GM12892 (cell line): ENCODE data around the gene THOP1. TPM values are rescaled to one million over a fixed set of nuclear protein-coding genes. Genes with fewer than 3 reads are reported as not detected.

ENCODE experiments used
- DNase-seq: peaks from one replicate; pipeline ENCODE4 v3.0.0; 2011; ENCODE audit not compliant: insufficient read length
- FAIRE-seq: peaks from 2 replicates; lab custom pipeline; 2011; peaks lifted over from hg19 to GRCh38; lab: Jason Lieb, UNC
- POLR2A ChIP-seq: IDR thresholded peaks from 2 replicates; pipeline ENCODE4 v1.6.1; 2011; ENCODE audit warnings: low read depth, low read length, control low read depth
- POLR2AphosphoS5 ChIP-seq: IDR thresholded peaks from 2 replicates; pipeline ENCODE4 v1.6.1; 2011; ENCODE audit warnings: low read depth, low read length, control low read depth
- TAF1 ChIP-seq: IDR thresholded peaks from 2 replicates; pipeline ENCODE4 v1.6.1; 2011; ENCODE audit warnings: low read depth, mild to moderate bottlenecking, control low read depth, low read length, borderline replicate concordance
- polyA plus RNA-seq: library from polyadenylated mRNA; unstranded; fragments of >200 nt; gene quantifications from one replicate; pipeline ENCODE4 v1.2.1, GENCODE V29; 2012; ENCODE audit warnings: missing spikeins, inconsistent platforms; ENCODE audit not compliant: missing spikeins

Gene THOP1
- polyA plus RNA-seq, result 82.9 TPM

DNA sequence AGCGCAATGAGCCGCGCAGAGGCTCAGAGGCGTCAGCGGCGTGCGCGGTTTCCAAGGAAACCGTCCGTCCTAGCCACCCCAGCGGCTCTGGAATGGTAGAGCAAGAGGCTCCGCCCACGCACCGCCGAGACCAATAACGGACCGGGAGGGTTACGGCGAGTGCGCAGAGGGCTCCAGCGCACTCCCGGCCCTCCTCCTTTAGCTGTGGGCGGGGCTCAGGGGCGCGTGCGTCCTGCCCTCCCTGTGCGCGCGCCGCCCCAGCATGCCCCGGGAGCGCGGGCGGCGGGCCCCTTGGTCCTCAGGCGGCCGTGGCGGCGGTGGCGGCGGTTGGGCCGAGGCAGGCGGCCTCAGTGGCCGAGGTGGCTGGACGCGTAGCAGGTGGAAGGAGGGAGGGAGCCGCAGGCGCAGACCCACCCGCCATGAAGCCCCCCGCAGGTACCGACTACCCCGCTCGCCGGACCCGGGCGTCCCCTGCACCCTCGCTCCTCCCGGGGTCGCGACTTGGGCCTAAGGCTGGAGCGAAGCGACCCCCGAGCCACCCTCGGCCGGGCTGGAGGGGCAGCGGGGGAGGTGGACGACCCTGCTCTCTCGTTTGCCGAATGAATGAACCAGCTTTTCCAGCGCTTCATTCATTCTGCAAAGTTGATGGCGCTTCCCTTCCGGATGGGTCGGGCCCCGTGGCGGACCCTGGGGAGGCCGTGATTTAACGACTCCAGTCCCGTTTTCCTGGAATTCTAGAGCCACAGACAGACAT is at the start of gene THOP1:
TSS of gene THOP1 (plus strand) at position 260 of the 754 bp plus-strand sequence. CDS start at position 420, 160 bp downstream.
- TF ChIP-seq POLR2AphosphoS5 (peak; percentile 80), POLR2A (peak; percentile 89), TAF1 (peak; percentile 73)
- DNase-seq, result peak; percentile 91
- FAIRE-seq, result peak; percentile 90

DNA sequence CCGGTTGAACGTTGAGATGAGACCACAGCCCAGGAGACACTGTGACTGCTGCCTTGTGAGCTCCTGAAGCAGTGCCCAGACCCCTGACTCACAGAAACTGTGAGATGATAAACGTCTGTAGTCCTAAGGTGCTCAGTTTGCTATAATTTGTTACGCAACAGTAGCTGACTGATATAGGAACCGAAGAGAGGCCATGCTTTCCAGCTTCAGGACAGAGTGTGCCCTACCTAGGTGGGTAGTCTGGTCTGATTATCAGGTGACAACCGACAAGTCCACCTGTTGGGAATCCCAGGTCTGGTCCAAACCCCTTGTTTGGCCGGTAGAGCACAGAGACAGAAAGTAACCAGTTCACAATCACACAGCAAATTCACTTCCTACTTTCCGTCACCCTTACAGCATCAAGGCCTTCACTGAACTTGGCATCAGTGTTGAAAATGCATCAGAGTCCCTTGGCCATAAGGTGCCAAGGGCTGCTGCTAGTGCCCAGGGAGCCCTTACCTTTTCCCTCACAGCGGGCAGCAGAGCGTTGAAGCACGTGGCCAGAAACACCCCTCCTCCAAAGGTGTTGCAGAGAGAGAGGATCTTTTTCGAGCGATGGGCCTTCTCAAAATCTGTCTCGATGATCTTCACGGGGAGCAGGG is 48.6 kb upstream of the THOP1 start:
- FAIRE-seq (no peak), DNase-seq (no peak)
- TF ChIP-seq POLR2AphosphoS5 (no peak), TAF1 (no peak), POLR2A (no peak)

DNA sequence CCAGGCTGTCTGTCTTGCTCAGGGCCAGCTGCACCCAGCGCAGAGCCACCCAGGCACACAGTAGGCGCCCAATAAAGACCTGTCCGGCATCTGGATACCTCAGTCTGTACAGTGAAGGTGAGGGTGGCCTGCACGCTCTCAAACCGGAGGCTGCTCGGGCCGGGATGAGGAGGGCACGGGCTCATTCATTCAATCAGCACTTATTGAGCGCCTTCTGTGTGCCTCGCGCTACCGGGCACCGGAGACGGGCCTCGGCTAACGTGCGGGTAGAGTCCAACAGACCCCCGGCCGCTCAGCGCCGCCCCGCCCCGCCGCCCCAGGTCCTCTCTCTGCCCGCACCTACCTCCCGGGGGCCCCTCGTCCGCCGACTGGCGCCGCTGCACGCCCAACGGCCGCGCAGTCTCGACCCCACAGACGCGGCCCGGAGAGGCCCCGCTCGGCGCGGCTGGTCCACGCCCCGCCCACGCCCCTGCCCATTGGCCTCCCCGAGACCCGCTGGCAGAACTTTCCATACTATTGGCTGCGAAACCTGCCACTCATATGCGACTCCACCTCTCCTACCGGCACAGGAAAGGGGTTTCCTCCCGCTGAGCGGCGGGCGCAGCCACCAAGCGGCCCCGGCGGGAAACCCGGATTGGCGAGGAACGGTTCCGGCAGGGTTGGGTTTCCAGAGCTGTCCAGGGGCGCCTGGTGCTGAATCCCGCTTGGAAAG is 45.5 kb upstream of the THOP1 start, which contains the start of gene SLC39A3:
TSS of gene SLC39A3 (minus strand) at position 416 of the 712 bp plus-strand sequence. CDS start 2,760 bp downstream, outside the sequence.
- DNase-seq (peak; percentile 100), FAIRE-seq (peak; percentile 99)
- TF ChIP-seq POLR2A, result peak; percentile 39; the same call in 1 of the 2 replicates
- no peak for TF ChIP-seq TAF1

DNA sequence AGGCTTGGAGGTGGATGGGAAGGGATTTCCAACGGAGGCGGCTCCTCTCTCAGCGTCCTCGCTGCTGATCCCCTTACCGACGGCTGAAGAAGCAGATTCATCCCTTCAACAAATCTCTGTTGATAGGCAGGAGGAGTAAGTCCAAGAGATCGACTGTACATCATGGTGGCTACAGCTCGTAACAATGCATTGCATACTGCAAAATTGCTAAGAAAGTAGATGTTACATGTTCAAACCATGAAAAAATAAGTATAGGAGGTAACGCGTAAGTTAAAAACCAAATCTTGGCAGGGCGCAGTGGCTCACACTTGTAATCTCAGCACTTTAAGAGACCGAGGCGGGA is 45.0 kb upstream of the THOP1 start:
- FAIRE-seq (no peak), DNase-seq (no peak)
- TF ChIP-seq TAF1, result no peak
- TF ChIP-seq POLR2A, result no peak
- TF ChIP-seq POLR2AphosphoS5, result no peak

DNA sequence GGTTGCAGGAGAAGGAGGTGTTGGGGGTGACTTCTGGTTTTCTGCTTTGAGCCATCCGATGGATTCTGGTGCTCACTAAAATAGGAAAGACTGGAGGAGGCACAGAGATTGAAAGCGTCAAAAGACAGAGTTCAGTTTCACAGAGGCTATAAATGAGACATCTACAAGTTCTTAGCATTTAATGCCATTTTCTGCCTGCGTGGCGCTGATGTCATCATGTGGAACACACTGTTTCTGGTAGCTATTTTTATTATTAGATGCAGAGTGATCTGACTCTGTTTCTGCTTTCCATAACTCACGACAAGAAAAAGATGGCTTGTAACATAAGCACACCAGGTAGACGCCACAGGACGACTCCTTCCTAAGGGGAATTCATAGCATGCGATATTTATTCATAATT is 42.2 kb upstream of the THOP1 start:
- FAIRE-seq (peak; percentile 36), DNase-seq (no peak)
- no peak for TF ChIP-seq POLR2A
- no peak for TF ChIP-seq POLR2AphosphoS5
- TF ChIP-seq TAF1, result no peak

DNA sequence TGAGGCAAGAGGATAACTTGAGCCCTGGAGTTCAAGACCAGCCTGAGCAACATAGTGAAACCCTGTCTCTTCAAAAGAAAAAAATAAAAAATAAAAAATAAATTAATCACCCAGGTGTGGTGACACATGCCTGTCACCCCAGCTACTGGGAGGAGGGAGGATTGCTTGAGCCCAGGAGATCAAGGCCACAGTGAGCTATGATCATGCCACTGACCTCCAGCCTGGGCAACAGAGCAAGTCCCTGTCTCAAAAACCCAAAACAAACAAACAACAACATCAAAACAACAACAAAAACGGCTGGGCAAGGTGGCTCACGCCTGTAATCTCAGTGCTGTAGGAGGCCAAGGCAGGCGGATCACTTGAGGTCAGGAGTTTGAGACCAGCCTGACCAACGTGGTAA is 41.2 kb upstream of the THOP1 start:
- FAIRE-seq (no peak), DNase-seq (no peak)
- TF ChIP-seq TAF1, result no peak
- TF ChIP-seq POLR2A, result no peak
- TF ChIP-seq POLR2AphosphoS5, result no peak

DNA sequence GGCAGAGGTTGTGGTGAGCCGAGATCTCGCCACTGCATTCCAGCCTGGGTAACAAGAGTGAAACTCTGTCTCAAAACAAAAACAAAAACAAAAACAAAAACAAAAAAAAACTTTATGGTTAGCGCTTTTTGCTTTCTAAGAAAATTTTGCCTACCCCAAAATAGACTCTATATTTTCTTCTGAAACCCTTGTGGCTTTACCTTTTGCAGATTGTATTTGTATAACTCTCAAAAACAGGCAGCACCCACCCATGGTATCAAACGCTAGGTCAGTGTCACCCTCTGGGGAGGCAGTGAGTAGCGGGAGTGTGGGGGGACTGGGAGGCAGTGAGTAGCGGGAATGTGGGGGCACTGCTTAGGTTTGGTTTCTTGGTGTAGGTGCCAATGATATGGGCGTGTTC is 38.0 kb upstream of the THOP1 start:
- DNase-seq, result no peak
- TF ChIP-seq POLR2AphosphoS5, result no peak
- TF ChIP-seq POLR2A, result no peak
- TF ChIP-seq TAF1, result no peak
- peak; percentile 46 for FAIRE-seq

DNA sequence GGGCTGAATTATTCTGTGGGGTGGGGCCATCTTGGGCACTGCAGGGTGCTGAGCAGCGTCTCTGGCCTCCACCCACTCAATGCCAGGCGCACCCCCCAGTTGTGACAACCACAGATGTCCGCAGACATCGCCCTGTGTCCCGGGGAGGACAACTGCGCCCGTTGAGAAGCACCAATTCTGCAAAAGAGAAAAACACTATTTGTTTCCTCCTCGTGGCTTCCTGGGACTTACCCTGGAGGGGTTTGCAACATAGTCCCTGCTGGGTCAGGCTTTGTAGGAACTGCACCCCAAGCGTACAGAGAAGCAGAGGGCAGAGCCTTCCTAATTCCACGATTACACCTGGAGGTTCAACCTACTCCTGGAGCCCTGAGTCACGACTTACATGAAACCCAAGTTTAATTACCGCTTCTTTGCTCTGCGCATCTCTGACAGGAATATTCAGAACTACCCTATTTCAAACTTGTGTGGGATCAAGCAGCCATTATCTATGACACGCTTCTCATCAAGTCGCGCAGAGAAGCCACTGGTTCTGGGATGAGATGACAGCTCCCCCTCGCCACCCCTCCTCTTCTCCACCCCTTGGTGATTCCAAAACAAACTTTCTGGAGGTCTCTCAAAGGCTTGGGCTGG is 34.4 kb upstream of the THOP1 start:
- TF ChIP-seq POLR2A (no peak), POLR2AphosphoS5 (no peak), TAF1 (no peak)
- FAIRE-seq (no peak), DNase-seq (no peak)

DNA sequence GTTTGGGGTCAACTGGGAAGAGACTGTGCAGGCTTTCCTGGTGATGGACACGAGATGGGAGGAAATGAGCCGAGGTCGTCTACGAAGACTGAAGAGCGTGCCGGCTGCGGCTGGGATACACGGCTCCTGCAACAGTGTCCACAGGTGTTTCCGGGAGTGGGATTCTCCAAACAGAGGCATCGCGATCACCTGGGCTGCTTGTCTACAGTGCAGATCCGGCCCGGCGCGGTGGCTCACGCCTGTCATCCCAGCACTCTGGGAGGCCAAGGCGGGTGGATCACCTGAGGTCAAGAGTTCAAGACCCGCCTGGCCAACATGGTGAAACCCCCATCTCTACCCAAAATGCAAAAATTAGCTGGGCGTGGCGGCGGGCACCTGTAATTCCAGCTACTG is 33.9 kb upstream of the THOP1 start:
- TF ChIP-seq POLR2AphosphoS5, result no peak
- no peak for TF ChIP-seq TAF1
- TF ChIP-seq POLR2A, result no peak
- DNase-seq, result no peak
- FAIRE-seq, result no peak

DNA sequence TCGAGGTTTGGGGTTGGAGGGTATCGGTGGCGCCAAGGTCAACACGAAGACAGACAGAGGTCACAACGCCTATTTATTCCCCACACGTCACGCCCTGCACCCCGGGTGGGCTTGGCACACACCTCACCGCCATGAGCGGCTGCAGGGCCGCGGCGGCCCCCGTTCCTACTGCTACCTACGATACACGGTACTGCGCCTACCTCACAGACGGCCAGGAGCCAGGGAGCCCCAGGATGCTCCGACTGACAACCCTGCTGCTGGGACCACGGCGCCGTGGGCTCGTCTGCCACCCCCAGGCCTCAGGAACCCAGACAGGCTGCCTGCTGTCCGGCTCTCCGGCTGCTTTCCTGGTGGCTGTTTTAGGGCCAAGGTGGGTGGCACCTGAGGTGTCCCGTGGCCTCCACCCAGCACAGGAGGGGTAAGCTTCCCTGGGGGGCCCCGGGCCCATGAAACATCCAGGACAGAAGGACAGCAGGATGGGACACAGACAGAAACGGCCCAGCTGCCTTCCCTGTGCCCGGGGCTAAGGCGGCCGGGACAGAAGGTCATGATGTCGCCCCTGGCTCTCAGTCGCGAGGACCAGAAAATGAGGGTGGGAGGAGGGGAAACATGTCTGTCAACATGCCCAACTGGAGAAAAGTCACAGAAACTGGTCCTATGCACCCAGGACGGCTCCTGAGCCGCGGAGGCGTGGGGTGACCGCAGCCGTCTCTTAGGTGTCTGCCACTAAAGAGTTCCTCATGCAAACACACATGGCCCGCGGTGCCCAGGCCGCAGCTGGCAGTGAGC is 30.4 kb upstream of the THOP1 start:
- TF ChIP-seq POLR2AphosphoS5 (no peak), TAF1 (no peak), POLR2A (no peak)
- FAIRE-seq, result no peak
- no peak for DNase-seq
